GM12875 (cell line): ENCODE results near the gene SLC44A4.

Source experiments
- H3K4me3 ChIP-seq: one replicate; pipeline ENCODE4 v1.5.1; 2011; ENCODE audit warnings: low read depth, low read length, control low read depth
- TF ChIP-seq, protein P1 (sequence below): IDR thresholded peaks from 2 replicates; pipeline ENCODE4 v1.5.1; 2011; ENCODE audit warnings: low read depth, mild to moderate bottlenecking, control low read depth, inconsistent platforms, low read length, moderate library complexity, borderline replicate concordance; ENCODE audit not compliant: insufficient read depth

SLC44A4 gene

DNA sequence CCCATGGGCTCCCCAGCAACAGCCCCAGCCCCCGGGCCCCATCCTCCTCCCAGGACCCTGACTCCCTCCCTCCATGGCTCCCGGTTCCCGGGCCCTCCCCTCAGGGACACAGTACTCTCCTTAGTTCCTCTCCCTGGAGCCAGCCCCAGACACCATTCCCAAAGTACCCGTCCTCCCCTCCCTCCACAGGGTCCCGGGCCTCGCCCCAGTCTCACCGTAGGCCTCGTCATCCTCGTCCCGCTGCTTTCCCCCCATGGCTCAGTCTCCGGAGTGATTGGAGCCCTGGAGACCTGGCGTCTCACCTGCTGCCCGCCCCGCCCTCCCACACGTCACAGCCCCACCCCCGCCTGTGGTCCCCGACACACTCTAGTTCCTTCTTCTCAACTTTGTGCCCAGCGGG is at the start of gene SLC44A4:
SLC44A4 (minus strand) TSS at position 272 of the 400 bp plus-strand sequence; CDS start at position 255, 17 bp downstream.
- H3K4me3 ChIP-seq, result no peak within 1 kb of the TSS
- TF ChIP-seq, protein P1, sequence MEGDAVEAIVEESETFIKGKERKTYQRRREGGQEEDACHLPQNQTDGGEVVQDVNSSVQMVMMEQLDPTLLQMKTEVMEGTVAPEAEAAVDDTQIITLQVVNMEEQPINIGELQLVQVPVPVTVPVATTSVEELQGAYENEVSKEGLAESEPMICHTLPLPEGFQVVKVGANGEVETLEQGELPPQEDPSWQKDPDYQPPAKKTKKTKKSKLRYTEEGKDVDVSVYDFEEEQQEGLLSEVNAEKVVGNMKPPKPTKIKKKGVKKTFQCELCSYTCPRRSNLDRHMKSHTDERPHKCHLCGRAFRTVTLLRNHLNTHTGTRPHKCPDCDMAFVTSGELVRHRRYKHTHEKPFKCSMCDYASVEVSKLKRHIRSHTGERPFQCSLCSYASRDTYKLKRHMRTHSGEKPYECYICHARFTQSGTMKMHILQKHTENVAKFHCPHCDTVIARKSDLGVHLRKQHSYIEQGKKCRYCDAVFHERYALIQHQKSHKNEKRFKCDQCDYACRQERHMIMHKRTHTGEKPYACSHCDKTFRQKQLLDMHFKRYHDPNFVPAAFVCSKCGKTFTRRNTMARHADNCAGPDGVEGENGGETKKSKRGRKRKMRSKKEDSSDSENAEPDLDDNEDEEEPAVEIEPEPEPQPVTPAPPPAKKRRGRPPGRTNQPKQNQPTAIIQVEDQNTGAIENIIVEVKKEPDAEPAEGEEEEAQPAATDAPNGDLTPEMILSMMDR, result no peak

DNA sequence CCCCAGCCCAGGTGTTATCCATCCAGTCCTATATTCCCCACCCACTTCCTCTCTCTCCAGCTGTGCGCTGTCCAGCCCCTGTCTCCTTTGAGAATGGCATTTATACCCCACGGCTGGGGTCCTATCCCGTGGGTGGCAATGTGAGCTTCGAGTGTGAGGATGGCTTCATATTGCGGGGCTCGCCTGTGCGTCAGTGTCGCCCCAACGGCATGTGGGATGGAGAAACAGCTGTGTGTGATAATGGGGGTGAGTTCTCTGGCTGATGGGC is 49.8 kb upstream of the SLC44A4 start:
- TF ChIP-seq, protein P1, result no peak
- H3K4me3 ChIP-seq, result no peak overlapping the region

DNA sequence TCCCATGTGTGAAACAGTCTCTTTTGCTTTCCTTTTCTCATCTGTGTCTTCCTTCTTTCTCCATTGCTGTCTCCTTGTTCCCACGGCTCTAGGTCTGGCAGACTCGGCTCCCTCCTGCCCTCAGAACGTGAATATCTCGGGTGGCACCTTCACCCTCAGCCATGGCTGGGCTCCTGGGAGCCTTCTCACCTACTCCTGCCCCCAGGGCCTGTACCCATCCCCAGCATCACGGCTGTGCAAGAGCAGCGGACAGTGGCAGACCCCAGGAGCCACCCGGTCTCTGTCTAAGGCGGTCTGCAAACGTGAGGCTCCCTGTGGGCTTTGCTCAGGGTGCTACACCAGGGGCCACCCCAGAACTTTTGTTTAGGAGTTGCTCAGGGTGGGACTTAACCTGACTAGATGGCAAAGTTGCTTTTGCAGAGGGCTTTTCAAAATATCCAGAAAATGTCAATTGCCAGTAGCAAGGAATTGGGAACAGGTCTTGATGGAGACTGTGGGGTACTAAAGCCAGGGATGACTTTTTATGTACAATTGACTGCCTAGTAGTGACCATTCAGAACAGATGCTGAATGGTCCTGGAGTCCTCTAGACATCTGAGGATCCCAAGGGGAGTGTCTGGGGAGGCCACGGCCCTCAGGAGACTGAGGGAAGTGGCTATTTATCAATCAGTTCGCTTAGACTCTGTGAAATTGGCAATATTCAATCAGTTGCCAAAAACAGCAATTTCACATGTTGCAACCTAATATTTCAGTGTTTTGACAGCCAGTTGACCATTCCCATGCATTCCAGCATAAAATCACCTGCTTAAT is 49.3 kb upstream of the SLC44A4 start:
- H3K4me3 ChIP-seq, result no peak overlapping the region
- TF ChIP-seq, protein P1, result no peak

DNA sequence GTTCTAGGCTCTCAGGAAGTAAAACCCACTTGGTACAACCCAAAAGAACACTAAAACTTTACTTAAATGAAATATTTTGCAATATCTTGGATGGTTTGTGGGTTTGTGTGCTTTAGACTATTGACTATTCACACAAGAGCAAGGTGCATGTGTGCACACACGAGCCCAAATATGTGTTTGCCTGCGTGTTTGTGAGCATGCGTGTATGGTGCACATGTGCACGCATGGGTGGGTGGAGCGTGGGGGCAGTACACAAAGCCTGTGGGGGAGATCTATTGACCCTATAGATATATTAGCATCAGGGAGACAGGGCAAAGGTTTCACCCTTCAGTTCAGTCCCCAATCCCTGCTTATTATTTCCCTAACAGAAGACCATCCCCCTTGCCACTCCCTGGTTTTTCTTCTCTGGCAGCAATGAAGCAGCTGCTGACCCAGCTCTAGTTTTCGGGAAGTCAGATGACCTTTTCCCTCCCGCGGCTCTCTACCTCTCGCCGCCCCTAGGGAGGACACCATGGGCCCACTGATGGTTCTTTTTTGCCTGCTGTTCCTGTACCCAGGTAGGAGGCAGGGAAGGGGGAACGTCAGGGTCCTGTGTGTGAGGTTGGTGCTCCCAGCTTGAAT is 48.6 kb upstream of the SLC44A4 start, which contains the start of gene C2:
C2 (plus strand) TSS at position 476 of the 621 bp plus-strand sequence; CDS start at position 512, 36 bp downstream.
- TF ChIP-seq, protein P1, result no peak
- H3K4me3 ChIP-seq, result no peak within 1 kb of the TSS

DNA sequence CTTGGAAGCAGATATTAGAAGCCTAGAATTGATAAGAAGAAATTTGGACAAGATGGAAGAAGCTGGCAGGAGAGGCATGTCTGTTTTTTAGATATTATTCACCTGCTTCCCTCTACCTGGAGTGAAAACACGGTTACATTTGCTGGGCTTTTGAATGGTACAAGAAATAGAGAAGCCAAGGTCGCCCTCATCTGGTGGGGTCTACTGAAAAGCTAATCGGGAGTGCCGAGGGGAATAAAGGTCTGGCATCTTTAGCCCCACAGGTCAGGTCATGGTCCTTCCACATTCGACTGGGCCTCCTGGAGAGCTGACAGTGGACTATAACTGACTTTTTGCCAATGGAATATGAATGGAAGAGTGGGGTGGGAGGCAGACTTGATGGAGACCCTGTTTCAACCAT is 44.1 kb upstream of the SLC44A4 start:
- no peak overlapping the region for H3K4me3 ChIP-seq
- TF ChIP-seq, protein P1, result peak; percentile 16; the same call in 1 of the 2 replicates

DNA sequence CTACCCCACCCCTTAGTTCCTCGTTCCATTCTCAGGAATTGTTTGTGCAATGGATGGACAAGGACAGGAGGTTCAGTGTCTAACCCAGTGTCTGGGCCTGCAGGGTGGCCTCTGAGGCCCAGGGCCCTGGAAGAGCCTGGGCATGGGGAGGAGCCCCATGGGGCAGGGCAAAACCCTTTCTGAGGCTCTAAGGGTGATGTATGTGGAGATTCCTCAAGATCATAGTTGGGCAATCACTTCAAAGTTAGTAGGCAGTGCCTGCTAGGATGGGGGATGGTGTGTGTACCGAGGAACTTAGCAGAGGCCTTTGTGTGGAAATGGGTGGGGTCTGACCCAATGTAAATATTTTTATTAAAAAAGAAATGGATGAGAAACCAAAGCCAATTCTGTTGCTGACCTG is 42.0 kb upstream of the SLC44A4 start:
- TF ChIP-seq, protein P1, result no peak
- H3K4me3 ChIP-seq, result no peak overlapping the region
